HepG2 (cell line): Measurements from ENCODE around the gene CARD19. TPM values are rescaled to one million over a fixed set of nuclear protein-coding genes. Genes with fewer than 3 reads are reported as not detected.

ENCODE experiments used
- JARID2 ChIP-seq: sonication (generic); formaldehyde crosslinking; IDR thresholded peaks from 2 replicates; pipeline ENCODE4 v1.8.1; 2023; ENCODE audit warnings: missing genetic modification reagents, inconsistent platforms; ENCODE audit not compliant: insufficient replicate concordance
- PPARG ChIP-seq: conservative IDR thresholded peaks from 2 replicates; pipeline ENCODE4 v1.6.1; 2016; ENCODE audit warnings: missing biosample characterization, missing genetic modification reagents
- TSC22D2 ChIP-seq: sonication (generic); formaldehyde crosslinking; IDR thresholded peaks from 2 replicates; pipeline ENCODE4 v1.5.1; 2020; ENCODE audit warnings: missing genetic modification reagents, mild to moderate bottlenecking, borderline replicate concordance
- ZFP62 ChIP-seq: sonication (generic); formaldehyde crosslinking; IDR thresholded peaks from 2 replicates; pipeline ENCODE4 v1.4.0; 2020; ENCODE audit warnings: missing genetic modification reagents
- ZNF530 ChIP-seq: sonication (generic); formaldehyde crosslinking; IDR thresholded peaks from 2 replicates; pipeline ENCODE4 v1.5.0; 2020; ENCODE audit warnings: low read depth, mild to moderate bottlenecking, missing genetic modification reagents
- polyA plus RNA-seq, 8 experiments: library from polyadenylated mRNA; depleted of rRNA in 3 of 8; stranded (reverse) in 7 of 8; unstranded in 1 of 8; fragments of >200 nt; fragmentation: Illumina TruSeq in 4 of 8; extraction: Trizol in 4 of 8; gene quantifications; 2 replicates each; pipeline versions ENCODE4 v1.2.1 to v1.2.3, GENCODE V29; 2011 to 2016; ENCODE audit warnings: low read depth in 4 of 8, missing spikeins in 1 of 8, mixed read lengths in 1 of 8; ENCODE audit not compliant: insufficient read depth in 1 of 8
- total RNA-seq, 5 experiments: library from RNA; depleted of rRNA; stranded (reverse); fragments of >200 nt; fragmentation: Illumina TruSeq; extraction: Trizol; gene quantifications; 2 replicates each; pipeline ENCODE4 v1.2.3, GENCODE V29; 2016; ENCODE audit warnings: low read depth in 1 of 5
- TF ChIP-seq, protein P1 (sequence below): sonication (generic); formaldehyde crosslinking; IDR thresholded peaks from 2 replicates; pipeline ENCODE4 v1.5.0; 2020; ENCODE audit warnings: mild to moderate bottlenecking, missing genetic modification reagents, borderline replicate concordance
- TF ChIP-seq, protein P2 (sequence below): sonication (generic); formaldehyde crosslinking; IDR thresholded peaks from 2 replicates; pipeline ENCODE4 v1.4.0; 2020; ENCODE audit warnings: missing genetic modification reagents
- TF ChIP-seq, protein P3 (sequence below): sonication (generic); formaldehyde crosslinking; IDR thresholded peaks from 2 replicates; pipeline ENCODE4 v1.4.0; 2020; ENCODE audit warnings: mild to moderate bottlenecking, missing genetic modification reagents

The CARD19 gene
- total and polyA plus RNA-seq, 2 of the 13 experiments (the other 11 are each of a cell fraction or from before 2014, with no cell fraction given), result 18.4 to 47.2 TPM

DNA sequence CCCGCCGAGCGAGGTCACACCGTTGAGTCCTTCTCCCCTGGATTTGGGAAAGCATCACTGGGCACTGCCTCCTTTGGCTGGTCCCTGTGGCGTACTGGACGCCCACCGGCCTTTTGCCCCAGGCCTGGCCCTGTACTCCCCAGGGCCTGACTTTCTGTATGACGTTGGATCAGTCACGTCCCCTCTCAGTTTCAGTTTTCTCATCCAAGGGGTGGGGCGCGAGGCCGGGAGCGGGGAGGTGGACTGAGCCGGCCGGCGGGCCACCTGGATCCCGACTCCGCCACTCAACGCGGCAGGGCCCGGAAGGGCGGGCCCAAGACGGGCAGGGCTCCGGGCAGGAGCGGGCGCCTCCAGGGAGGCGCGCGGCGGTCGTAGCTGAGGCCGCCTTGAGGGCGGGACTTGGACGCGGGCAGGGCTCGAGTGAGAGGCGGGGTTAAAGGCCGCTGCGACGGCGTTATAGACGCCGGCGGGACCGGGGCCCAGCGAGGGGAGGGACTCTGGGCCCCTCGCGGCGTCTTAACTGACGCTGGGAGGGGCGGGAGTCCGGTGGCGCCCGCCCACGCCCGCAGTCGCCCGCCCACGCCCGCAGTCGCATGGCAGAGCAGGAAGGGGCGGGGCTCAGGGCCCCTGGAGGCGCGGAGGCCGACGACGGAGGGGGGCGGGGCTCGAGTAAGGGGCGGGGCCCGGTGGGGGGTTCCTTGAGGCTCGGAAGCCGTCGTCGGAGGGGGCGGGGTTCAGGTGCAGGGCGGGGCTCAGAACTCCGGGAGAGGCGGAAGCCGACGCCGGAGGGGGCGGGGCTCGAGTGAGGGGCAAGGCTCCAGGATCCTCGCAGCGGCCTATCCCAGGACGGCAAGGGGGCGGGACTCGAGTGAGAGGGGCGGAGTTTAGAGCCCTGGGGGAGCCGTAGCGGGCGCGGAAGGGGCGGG lies 549 bp upstream of the CARD19 start (continued):
- TF ChIP-seq, protein P1, sequence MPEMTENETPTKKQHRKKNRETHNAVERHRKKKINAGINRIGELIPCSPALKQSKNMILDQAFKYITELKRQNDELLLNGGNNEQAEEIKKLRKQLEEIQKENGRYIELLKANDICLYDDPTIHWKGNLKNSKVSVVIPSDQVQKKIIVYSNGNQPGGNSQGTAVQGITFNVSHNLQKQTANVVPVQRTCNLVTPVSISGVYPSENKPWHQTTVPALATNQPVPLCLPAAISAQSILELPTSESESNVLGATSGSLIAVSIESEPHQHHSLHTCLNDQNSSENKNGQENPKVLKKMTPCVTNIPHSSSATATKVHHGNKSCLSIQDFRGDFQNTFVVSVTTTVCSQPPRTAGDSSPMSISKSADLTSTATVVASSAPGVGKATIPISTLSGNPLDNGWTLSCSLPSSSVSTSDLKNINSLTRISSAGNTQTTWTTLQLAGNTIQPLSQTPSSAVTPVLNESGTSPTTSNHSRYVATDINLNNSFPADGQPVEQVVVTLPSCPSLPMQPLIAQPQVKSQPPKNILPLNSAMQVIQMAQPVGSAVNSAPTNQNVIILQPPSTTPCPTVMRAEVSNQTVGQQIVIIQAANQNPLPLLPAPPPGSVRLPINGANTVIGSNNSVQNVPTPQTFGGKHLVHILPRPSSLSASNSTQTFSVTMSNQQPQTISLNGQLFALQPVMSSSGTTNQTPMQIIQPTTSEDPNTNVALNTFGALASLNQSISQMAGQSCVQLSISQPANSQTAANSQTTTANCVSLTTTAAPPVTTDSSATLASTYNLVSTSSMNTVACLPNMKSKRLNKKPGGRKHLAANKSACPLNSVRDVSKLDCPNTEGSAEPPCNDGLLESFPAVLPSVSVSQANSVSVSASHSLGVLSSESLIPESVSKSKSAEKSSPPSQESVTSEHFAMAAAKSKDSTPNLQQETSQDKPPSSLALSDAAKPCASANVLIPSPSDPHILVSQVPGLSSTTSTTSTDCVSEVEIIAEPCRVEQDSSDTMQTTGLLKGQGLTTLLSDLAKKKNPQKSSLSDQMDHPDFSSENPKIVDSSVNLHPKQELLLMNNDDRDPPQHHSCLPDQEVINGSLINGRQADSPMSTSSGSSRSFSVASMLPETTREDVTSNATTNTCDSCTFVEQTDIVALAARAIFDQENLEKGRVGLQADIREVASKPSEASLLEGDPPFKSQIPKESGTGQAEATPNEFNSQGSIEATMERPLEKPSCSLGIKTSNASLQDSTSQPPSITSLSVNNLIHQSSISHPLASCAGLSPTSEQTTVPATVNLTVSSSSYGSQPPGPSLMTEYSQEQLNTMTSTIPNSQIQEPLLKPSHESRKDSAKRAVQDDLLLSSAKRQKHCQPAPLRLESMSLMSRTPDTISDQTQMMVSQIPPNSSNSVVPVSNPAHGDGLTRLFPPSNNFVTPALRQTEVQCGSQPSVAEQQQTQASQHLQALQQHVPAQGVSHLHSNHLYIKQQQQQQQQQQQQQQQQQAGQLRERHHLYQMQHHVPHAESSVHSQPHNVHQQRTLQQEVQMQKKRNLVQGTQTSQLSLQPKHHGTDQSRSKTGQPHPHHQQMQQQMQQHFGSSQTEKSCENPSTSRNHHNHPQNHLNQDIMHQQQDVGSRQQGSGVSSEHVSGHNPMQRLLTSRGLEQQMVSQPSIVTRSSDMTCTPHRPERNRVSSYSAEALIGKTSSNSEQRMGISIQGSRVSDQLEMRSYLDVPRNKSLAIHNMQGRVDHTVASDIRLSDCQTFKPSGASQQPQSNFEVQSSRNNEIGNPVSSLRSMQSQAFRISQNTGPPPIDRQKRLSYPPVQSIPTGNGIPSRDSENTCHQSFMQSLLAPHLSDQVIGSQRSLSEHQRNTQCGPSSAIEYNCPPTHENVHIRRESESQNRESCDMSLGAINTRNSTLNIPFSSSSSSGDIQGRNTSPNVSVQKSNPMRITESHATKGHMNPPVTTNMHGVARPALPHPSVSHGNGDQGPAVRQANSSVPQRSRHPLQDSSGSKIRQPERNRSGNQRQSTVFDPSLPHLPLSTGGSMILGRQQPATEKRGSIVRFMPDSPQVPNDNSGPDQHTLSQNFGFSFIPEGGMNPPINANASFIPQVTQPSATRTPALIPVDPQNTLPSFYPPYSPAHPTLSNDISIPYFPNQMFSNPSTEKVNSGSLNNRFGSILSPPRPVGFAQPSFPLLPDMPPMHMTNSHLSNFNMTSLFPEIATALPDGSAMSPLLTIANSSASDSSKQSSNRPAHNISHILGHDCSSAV, result no peak
- TF ChIP-seq ZFP62, result no peak
- no peak for TF ChIP-seq ZNF530
- TF ChIP-seq PPARG, result 0 out of 2 replicates have a peak, but pooled peaks have one; percentile 10
- TF ChIP-seq JARID2, result no peak
- TF ChIP-seq, protein P2, sequence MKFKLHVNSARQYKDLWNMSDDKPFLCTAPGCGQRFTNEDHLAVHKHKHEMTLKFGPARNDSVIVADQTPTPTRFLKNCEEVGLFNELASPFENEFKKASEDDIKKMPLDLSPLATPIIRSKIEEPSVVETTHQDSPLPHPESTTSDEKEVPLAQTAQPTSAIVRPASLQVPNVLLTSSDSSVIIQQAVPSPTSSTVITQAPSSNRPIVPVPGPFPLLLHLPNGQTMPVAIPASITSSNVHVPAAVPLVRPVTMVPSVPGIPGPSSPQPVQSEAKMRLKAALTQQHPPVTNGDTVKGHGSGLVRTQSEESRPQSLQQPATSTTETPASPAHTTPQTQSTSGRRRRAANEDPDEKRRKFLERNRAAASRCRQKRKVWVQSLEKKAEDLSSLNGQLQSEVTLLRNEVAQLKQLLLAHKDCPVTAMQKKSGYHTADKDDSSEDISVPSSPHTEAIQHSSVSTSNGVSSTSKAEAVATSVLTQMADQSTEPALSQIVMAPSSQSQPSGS (CRISPR knock-in tag), result no peak
- TF ChIP-seq, protein P3, sequence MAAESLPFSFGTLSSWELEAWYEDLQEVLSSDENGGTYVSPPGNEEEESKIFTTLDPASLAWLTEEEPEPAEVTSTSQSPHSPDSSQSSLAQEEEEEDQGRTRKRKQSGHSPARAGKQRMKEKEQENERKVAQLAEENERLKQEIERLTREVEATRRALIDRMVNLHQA, result no peak
- no peak for TF ChIP-seq TSC22D2 (CRISPR knock-in tag)
